Endothelial cell of umbilical vein (primary cell): ENCODE data around the gene RSL24D1.
"Not testable (repeated sequence)": the region's sequence is repeated elsewhere in the genome, so short reads cannot be mapped to it uniquely, and the experiment has no call there.

ENCODE experiments used
- CTCF ChIP-seq, 2 donors: IDR thresholded peaks; 1 replicate in 1 of 2; 2 replicates in 1 of 2; pipeline ENCODE4 v1.5.1; 2011; ENCODE audit warnings: low read length in 2 of 2, mild to moderate bottlenecking in 2 of 2, moderate library complexity in 2 of 2, control low read depth in 1 of 2, inconsistent platforms in 1 of 2, low read depth in 1 of 2; ENCODE audit not compliant: insufficient read depth in 1 of 2; ENCODE audit errors: extremely low read depth in 1 of 2
- MYC ChIP-seq: IDR thresholded peaks from one replicate; pipeline ENCODE4 v1.6.1; 2011; ENCODE audit warnings: mild to moderate bottlenecking, low read depth, low read length
- POLR2A ChIP-seq: IDR thresholded peaks from 2 replicates; pipeline ENCODE4 v1.6.1; 2012; ENCODE audit warnings: low read depth, mild to moderate bottlenecking, control low read depth, low read length
- POLR2AphosphoS5 ChIP-seq: IDR thresholded peaks from 2 replicates; pipeline ENCODE4 v1.6.1; 2012; ENCODE audit warnings: low read depth, mild to moderate bottlenecking, control low read depth, low read length, moderate library complexity; ENCODE audit not compliant: insufficient read depth
- TF ChIP-seq, protein P1 (sequence below): IDR thresholded peaks from 2 replicates; pipeline ENCODE4 v1.6.1; 2011; ENCODE audit not compliant: insufficient read depth, insufficient read length

- TF ChIP-seq CTCF (IDR thresholded peaks at IDR 0.05; ENCODE audit: extremely low read depth in 1 of 2, insufficient read depth in 1 of 2, low read depth in 1 of 2, low read length in 2 of 2); POLR2AphosphoS5; MYC; POLR2A: not testable (repeated sequence)
- TF ChIP-seq, protein P1, sequence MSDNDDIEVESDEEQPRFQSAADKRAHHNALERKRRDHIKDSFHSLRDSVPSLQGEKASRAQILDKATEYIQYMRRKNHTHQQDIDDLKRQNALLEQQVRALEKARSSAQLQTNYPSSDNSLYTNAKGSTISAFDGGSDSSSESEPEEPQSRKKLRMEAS: not testable (repeated sequence)
Measured at GRCh38 chr15:55143132-55143531, 53.6 kb downstream of the RSL24D1 start.
